GM15510 (cell line): ENCODE measurements around the gene MYH8.

Experiments used
- POLR2A ChIP-seq: IDR thresholded peaks from 3 replicates; pipeline ENCODE4 v1.6.1; 2011; ENCODE audit warnings: borderline replicate concordance; ENCODE audit not compliant: insufficient read length; ENCODE audit errors: extremely low read depth

The MYH8 gene

DNA sequence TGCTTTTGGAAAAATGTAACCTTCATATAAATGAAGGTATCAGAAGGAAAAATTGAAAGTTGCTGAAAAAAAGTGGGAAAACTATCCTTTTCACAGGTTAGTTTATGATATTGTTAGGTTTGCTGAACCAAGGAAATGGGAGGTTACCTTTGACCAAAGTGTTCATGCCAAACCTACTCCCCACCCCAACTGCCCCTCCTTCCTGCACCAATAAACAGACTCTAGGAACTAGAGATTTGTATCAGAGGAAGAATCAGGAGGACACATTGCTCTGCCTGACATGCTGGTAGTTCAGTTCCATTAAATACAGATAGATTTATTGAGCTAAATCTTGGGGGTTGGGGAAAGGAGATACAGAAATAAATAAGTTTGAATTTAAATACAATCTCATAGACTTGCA, 18.2 kb downstream of the MYH8 start:
- no peak for TF ChIP-seq POLR2A

GRCh38 chr17:10398352-10398751, 23.4 kb downstream of the MYH8 start:
- no peak for TF ChIP-seq POLR2A

DNA sequence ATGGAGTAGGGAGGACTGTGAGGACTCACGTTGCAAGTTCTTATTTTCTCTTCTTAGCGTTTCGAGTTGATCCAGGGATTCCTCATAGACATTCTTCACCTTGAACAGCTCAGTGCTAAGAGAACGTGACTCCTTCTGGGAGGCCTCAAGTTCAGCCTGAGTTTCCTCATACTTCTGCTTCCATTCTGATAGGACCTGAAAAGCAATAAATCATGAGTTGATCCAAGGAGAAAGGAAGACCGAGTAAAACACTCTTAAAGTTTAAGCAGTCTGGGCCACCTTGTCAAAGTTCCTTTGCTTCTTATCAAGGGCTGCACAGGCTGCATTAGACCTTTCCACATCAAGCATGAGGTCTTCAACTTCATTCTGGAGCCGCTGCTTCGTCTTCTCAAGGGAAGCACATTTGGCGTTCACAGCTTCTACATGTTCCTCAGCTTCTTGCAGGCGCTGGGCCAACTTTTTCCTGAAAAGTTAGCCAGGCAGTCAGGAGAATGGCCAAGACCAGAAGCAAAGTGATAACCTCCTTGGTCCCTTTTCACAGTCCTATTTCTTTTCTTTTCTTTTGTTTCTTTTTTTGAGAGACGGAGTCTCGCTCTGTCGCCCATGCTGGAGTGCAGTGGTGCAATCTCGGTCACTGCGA, 25.1 kb downstream of the MYH8 start:
- TF ChIP-seq POLR2A, result no peak

- no peak for TF ChIP-seq POLR2A
Observed at GRCh38 chr17:10394201-10394887, 27.4 kb downstream of the MYH8 start.

- no peak for TF ChIP-seq POLR2A
Observed at GRCh38 chr17:10392880-10393279, 28.9 kb downstream of the MYH8 start.

- no peak for TF ChIP-seq POLR2A
Observed at GRCh38 chr17:10385871-10386270, 35.9 kb downstream of the MYH8 start.

GRCh38 chr17:10384175-10384574, 37.6 kb downstream of the MYH8 start:
- no peak for TF ChIP-seq POLR2A

DNA sequence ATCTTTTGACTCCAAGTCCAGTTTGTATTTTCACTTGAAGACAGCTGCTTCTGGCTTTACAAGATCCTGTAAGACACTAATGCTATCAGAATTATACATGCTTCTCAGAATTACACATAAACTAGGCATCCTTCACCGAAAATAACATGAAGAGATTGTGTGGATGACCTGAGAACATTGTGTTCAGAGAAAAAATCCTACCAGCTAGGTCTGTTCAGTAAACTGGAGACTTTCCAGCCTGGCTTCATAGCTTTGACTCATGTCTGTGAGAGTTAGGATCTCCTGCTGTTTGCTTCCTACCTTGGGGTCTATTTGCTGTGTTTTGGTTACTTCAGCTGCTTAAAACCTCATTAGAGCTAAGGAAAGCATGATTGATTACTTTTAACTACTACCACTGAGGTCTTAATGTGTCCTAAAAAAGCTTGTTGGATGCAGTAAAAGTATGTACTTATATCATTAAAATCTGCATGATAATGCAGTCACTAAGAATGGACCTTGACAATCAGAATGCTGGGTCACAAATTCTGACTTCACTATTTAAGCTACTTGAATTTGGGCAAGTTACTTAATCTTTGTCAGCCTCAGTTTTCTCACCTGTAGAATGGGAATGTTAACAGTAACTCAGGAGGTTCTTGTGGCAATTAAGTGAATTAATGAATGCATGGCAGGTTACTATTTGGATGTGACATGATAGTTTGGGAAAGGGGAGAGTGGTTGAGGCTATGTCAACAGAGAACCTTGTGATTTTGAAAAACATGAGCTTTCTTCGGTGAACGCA, 40.9 kb downstream of the MYH8 start:
- no peak for TF ChIP-seq POLR2A

DNA sequence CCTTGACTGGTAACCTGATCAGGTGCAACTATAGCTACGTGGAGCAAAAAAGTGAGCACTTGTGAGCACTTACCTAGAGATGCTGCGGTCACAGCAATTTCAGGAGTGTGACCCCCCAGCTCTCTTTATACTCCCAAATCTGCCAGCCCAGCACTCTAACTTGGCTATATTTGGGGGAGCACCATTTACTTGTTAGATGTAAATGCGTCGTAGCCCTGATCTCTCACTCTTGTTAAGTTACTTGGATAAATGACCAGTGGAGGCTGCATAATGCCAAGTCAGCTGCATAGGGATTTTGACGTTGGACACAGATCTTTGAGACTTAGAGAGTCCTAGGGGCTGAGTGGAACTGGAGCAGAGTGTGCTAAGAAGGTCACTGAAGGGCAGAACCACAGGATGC, 48.8 kb downstream of the MYH8 start, which contains the start of gene MYH13:
MYH13 (minus strand) TSS at position 101 of the 400 bp plus-strand sequence. CDS start 8,476 bp downstream, outside the sequence.
- TF ChIP-seq POLR2A, result no peak

DNA sequence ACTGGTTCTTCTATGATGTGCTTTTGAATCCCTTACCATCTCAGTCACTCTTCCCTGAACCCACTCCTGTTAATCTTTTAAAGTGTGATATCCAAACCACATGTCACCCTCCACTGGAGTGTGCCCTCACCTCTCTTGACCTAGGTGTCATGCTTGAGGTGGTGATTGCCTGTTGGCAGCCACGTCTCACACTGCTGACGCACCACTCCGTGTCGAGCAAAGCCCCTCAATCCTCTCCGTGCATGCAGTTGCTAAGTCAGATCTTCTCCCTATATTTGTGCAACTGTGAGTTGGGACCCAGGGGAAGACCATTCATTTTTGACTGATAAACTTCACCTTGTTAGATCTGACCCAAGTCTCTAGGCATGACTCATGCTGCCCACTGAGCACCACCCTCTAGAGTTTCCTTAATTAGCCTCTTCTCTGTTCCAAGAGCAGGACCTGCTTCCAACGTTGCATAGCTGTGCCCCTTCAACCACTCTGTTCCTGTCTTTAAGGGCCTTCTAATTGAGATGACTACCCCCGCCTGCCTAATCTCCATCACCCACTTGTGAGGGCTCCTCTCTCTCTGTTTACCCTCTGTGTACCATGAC, 51.6 kb downstream of the MYH8 start:
- no peak for TF ChIP-seq POLR2A

DNA sequence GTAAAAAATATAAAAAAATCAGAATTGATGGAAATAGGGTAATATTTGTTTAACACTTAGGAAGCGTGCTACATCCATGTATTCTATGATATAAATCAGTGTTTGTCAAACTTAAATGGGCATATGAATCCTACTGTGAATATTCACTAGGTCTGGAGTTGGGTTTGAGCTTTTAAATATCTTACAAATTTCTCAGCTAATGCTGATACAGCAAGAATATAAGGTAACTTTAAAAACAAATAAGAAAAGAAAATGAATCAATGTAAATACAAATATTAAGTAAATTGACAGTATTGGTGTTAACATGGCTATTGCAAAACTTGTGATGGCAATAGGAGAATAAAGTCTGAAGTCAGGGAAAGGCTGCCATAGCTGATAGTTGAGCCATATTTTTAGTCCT, 52.5 kb downstream of the MYH8 start:
- no peak for TF ChIP-seq POLR2A

- TF ChIP-seq POLR2A, result no peak
Observed at GRCh38 chr17:10368561-10368960, 53.2 kb downstream of the MYH8 start.

GRCh38 chr17:10360578-10360977, 61.2 kb downstream of the MYH8 start:
- TF ChIP-seq POLR2A, result no peak

DNA sequence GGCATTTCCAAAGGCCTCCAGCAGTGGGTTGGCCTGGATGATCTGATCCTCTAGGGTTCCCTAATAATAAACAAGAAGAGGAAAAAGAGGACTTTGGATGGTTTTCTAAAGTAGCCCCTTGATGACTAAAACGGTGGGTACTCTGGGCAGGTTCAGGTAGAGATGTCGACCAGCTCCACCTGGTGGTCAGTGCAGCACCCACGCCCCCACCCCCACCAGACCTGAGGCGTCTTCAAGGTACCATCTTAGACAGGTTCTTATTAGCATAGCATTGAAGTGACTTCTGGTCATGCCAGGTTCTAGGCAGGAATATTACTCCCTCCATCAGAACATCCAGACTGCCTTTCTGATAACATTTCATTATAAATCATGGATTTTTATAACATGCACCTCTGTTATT, 64.0 kb downstream of the MYH8 start:
- no peak for TF ChIP-seq POLR2A

DNA sequence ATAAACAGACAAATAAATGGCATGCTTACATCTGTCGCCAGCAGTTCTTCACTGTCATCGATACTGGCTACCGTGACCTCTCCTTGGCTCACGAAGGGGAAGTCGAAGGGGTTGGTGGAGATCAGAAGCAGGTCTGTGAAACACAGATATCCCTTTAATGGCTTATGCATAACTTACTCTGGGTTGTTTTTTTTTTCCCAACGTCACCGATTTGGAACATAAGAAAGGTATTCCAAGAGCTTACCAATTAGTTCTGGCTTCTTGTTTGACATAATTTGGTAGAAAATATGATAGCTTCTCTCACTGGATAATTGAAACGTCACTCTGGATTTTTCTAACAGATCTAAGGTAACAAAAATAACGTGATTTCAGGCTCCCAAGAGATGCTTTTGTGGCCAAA, 67.1 kb downstream of the MYH8 start:
- no peak for TF ChIP-seq POLR2A
